GM21381 (cell line): ENCODE results near the gene CPNE6.
A peak's percentile ranks its signal among the peaks of the same experiment; 100 is the strongest.

Source experiments
- ATAC-seq: cut with Tn5 transposase; IDR thresholded peaks from one replicate; pipeline ENCODE4 v1.9.1; 2021; ENCODE audit warnings: mild to moderate bottlenecking, moderate library complexity; ENCODE audit not compliant: unreplicated experiment

CPNE6 gene

GRCh38 chr14:24068711-24069410, 2.5 kb upstream of the CPNE6 start:
- no peak for ATAC-seq

GRCh38 chr14:24069411-24069735, 2.0 kb upstream of the CPNE6 start:
- ATAC-seq, result no peak

- no peak for ATAC-seq
Measured at GRCh38 chr14:24070285-24071143, 848 bp upstream of the CPNE6 start.

- ATAC-seq, result no peak
Measured at GRCh38 chr14:24071836-24072430, 571 bp downstream of the CPNE6 start.

- ATAC-seq, result no peak
Measured at GRCh38 chr14:24072436-24072835, 1.1 kb downstream of the CPNE6 start.

DNA sequence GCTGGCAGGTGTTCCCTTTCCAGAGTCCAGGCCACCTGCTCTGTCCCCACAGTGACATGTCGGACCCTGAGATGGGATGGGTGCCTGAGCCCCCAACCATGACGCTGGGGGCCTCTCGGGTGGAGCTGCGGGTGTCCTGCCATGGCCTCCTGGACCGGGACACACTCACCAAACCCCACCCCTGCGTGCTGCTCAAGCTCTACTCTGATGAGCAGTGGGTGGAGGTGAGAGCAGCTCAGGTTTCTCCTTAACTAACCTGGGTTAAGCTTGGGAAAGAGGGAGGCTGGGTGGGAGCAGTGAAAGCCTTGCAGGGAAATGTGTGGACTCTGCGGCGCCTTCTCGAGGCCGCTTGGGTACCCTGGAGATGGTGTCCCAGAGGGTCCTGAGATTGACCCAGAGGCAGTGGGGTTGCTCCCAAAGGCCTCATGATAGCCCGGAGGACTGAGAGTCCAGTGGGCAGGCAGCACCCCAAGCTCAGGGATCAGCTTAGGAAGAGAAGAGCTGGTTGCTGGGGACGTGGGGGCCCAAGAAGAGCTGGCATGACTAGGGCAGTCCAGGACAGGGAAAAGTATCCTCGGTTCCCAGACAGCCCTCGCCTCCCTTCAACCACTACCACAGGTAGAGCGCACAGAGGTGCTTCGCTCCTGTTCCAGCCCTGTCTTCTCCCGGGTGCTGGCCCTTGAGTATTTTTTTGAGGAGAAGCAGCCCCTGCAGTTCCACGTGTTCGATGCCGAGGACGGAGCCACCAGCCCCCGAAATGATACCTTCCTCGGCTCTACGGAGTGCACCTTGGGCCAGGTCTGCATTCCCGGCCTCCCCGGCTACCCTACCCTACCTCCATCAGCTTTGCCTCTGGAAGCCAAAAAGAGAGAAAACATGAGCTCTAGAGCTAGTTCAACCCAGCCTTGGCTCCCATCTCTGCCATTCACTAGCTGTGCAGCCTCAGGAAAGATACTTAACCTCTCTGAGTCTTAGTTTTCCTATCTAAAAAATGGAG, 1.8 kb downstream of the CPNE6 start:
- ATAC-seq, result no peak

- ATAC-seq, result no peak
Measured at GRCh38 chr14:24074625-24075484, 3.5 kb downstream of the CPNE6 start.

GRCh38 chr14:24075485-24076301, 4.3 kb downstream of the CPNE6 start:
- no peak for ATAC-seq

- ATAC-seq, result no peak
Measured at GRCh38 chr14:24076302-24076601, 4.9 kb downstream of the CPNE6 start.

GRCh38 chr14:24077086-24077485, 5.7 kb downstream of the CPNE6 start:
- ATAC-seq, result no peak

- no peak for ATAC-seq
Measured at GRCh38 chr14:24078146-24078545, 6.8 kb downstream of the CPNE6 start.

GRCh38 chr14:24079491-24080141, 8.3 kb downstream of the CPNE6 start:
- ATAC-seq, result no peak

GRCh38 chr14:24080142-24080530, 8.8 kb downstream of the CPNE6 start:
- no peak for ATAC-seq

DNA sequence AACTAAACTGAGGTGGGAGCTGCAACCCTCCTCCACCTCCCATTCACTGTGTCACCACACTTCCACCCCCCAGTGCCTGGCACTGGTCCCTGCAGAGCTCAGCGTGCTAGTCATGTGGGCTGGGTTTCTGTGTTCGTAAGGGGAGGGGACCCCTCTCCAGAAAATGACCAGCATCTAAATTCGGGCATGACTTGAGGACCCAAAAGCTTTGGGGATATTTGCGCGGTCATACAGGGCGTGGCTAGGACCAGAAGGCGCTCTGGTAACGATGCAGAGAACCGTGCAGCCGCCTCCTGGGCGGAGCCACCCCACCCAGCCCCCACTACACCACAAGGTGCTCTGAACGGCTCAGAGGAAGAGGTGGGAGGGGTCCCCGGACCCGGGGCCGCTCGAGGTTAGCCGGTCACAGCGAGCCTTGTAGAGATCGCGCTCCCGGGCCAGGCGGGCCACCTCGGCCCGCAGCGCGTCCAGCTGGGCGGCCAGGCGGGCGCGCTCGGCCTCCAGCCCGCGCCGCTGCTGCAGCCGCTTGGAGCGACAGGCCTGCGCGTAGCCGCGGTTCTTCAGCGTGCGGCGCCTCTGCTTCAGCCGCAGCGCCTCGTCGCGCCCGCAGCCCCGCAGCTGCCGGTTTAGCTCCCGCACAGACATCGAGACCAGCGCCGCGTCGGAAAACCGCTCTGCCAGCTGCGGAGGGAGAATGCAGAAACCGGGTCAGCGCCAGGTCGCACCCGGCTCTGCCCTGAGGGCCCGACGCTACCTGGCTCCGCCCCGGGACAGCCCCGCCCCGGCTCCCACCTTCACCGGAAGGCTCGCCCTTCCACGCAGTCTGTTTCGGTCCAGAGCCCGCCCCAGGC, 9.8 kb downstream of the CPNE6 start:
- peak; percentile 86 for ATAC-seq

GRCh38 chr14:24081739-24082211, 10.4 kb downstream of the CPNE6 start:
- no peak for ATAC-seq

DNA sequence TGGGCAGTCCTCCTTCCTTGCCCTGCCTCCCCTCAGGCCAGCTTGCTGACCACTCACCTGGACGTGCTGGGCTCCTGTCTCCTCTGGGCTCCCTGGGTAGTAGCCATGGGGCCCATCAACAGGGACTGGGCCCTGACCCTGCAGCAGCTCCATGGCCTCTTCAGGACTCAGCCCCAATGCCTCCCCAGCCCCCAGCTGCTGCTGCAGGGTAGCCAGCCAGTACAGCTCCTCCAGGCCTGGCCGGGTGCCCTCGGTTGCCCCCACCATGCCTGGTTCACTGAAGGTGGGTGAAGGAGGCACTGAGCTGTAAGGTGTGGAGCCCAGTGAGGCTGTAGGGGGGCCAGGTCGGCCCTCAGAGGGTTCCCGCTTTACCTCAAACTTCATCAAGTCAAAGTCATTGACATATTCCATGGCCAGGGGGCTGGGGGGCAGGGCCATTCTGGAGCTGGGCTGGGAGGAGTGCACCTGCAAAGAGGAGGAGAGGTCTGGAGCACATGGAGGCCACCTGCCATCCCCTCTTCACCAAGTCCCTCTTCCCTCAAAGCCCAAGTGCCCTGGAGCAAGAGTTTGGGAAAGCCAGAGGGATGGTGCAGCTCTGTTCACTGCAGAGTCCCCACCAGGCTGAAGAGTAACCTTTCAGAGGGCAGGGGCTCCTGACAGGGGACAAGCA, 11.2 kb downstream of the CPNE6 start:
- ATAC-seq, result no peak

- no peak for ATAC-seq
Measured at GRCh38 chr14:24083462-24083861, 12.1 kb downstream of the CPNE6 start.
